Cardiac muscle cell (in vitro differentiated cells and primary cell): ENCODE data around the gene CLDN34. TPM values are rescaled to one million over a fixed set of nuclear protein-coding genes. Genes with fewer than 3 reads are reported as not detected.
A peak's percentile ranks its signal among the peaks of the same experiment; 100 is the strongest.

Source experiments
- DNase-seq, 2 donors: peaks; one replicate each; pipeline versions ENCODE4 v3.0.0 to v3.0.0-alpha.2; 2010 to 2017; ENCODE audit warnings: low read depth in 1 of 2, low spot score in 1 of 2
- H3K27ac ChIP-seq: fragments of 200-600 bp; sonication (generic); 2 replicates; pipeline ENCODE4 v1.5.1; 2016
- H3K27me3 ChIP-seq: fragments of 200-600 bp; sonication (generic); 2 replicates; pipeline ENCODE4 v1.6.0; 2016; ENCODE audit warnings: control low read depth
- H3K36me3 ChIP-seq: fragments of 200-600 bp; sonication (generic); 2 replicates; pipeline ENCODE4 v1.5.1; 2016; ENCODE audit warnings: control low read depth
- H3K4me1 ChIP-seq: fragments of 200-600 bp; sonication (generic); 2 replicates; pipeline ENCODE4 v1.8.1; 2017; ENCODE audit warnings: low read depth, mild to moderate bottlenecking, mixed run types
- H3K4me3 ChIP-seq: fragments of 200-600 bp; sonication (generic); 2 replicates; pipeline ENCODE4 v1.5.1; 2016; ENCODE audit warnings: mild to moderate bottlenecking
- H3K9me3 ChIP-seq: fragments of 200-600 bp; sonication (generic); 2 replicates; pipeline ENCODE4 v1.5.1; 2017; ENCODE audit warnings: low read depth, mild to moderate bottlenecking, control low read depth
- CTCF ChIP-seq: IDR thresholded peaks from 2 replicates; pipeline ENCODE4 v1.5.1; 2012; ENCODE audit warnings: low read depth, mild to moderate bottlenecking, low read length
- polyA plus RNA-seq: library from polyadenylated mRNA; unstranded; fragments of >200 nt; fragmentation: Nextera tagmentation; extraction: Ambion mirVana; gene quantifications from 2 replicates; pipeline ENCODE4 v1.2.1, GENCODE V29; 2016
- total RNA-seq: library from RNA; depleted of rRNA; stranded (reverse); fragments of >200 nt; gene quantifications from 2 replicates; pipeline ENCODE4 v1.2.3, GENCODE V29; 2016

Gene CLDN34
- total and polyA plus RNA-seq, 2 experiments from 2014 or later: not detected

DNA sequence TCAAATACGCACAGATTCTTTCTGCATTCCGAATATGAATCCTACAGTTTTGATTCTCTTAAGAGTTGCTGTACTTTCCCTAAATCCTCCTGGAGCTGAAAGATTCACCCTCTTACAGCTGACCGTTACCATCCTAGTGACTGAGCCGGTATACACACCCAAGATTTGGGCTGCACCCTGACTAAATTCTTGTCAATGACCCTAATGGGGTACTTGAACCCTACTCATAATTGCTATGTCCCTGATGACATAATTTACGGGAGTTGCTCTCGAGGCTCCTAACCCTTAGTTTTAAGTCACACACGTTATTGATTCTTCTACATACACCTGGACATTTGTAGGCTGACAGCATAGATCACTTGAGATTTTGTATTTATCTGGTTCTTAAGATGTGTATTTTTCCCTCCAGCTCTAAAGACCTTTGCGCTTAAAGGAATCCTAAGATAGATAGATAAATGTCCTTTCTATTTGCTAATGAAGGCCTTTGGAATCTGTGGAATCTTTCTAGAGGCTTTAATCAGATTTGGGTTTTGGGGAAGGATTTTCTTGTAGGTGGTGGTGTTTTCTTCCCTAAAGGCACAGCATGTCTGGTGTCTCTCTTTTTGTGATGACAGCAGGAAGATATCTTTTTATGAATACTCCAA, 37.8 kb downstream of the CLDN34 start:
- DNase-seq: no peak
- Histone ChIP-seq H3K4me3 (no peak overlapping the region), H3K36me3 (no peaks in the 10 kb centered on the region), H3K27ac (no peak overlapping the region), H3K9me3 (no peaks in the 10 kb centered on the region), H3K4me1 (no peaks in the 10 kb centered on the region), H3K27me3 (no peaks in the 10 kb centered on the region)
- no peak for TF ChIP-seq CTCF

DNA sequence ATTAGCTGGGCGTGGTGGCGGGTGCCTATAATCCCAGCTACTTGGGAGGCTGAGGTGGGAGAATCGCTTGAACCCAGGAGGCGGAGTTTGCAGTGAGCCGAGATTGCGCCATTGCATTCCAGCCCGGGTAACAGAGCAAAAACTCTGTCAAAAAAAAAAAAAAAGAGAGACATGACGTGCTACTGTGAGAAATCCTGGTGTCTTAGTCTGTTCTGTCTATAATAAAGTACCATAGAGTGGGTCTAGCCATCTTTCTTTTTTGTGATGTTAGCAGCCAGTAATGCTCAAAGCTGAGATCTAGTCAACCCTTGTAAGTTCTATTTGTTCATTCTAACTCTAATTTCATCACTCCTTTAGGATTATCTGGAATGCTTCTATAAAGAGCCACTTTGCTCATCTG, 38.9 kb downstream of the CLDN34 start:
- no peak for TF ChIP-seq CTCF
- no peaks in the 10 kb centered on the region for H3K9me3 ChIP-seq
- no peak overlapping the region for H3K27ac ChIP-seq
- no peak for DNase-seq
- H3K4me3 ChIP-seq: no peak overlapping the region
- no peaks in the 10 kb centered on the region for H3K4me1 ChIP-seq
- H3K27me3 ChIP-seq: no peaks in the 10 kb centered on the region
- no peaks in the 10 kb centered on the region for H3K36me3 ChIP-seq

DNA sequence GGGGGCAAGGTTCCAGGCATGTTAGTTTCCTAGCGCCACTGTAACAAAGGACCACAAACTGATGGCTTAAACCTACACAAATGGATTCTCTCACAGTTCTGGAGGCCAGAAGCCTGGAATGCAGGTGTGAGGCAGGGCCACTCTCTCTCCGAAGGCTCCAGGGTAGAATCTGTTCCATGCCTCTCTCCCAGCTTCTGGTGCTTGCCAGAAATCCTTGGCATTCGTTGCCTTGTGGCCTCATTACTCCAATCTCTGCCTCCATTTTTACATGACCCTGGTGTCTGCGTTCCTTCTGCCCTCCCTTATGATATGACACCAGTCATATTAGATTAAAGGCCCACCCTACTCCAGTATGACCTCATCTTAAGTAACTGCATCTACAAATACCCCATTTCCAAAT, 39.6 kb downstream of the CLDN34 start:
- TF ChIP-seq CTCF: no peak
- H3K27me3 ChIP-seq: no peaks in the 10 kb centered on the region
- H3K36me3 ChIP-seq: no peaks in the 10 kb centered on the region
- no peak overlapping the region for H3K27ac ChIP-seq
- no peaks in the 10 kb centered on the region for H3K9me3 ChIP-seq
- no peak for DNase-seq
- no peaks in the 10 kb centered on the region for H3K4me1 ChIP-seq
- H3K4me3 ChIP-seq: no peak overlapping the region

- Histone ChIP-seq H3K27ac (no peak overlapping the region), H3K9me3 (no peaks in the 10 kb centered on the region), H3K4me3 (no peak overlapping the region), H3K27me3 (no peaks in the 10 kb centered on the region), H3K4me1 (no peaks in the 10 kb centered on the region), H3K36me3 (no peaks in the 10 kb centered on the region)
- TF ChIP-seq CTCF: no peak
- peak in 1 of 2 donors; percentile 45 for DNase-seq
Observed at GRCh38 chrX:10007621-10008020, 40.5 kb downstream of the CLDN34 start.

- H3K27ac ChIP-seq: no peak overlapping the region
- no peaks in the 10 kb centered on the region for H3K36me3 ChIP-seq
- no peaks in the 10 kb centered on the region for H3K27me3 ChIP-seq
- H3K4me1 ChIP-seq: no peaks in the 10 kb centered on the region
- H3K4me3 ChIP-seq: no peak overlapping the region
- peak in 1 of 2 donors; percentile 65 for DNase-seq
- H3K9me3 ChIP-seq: no peaks in the 10 kb centered on the region
- no peak for TF ChIP-seq CTCF
Observed at GRCh38 chrX:10008483-10009056, 41.4 kb downstream of the CLDN34 start.
